HG03045 (cell line): ENCODE measurements around the gene CDK8.

Experiments
- ATAC-seq: cut with Tn5 transposase; IDR thresholded peaks from one replicate; pipeline ENCODE4 v1.9.1; 2021; ENCODE audit warnings: mild to moderate bottlenecking, moderate library complexity; ENCODE audit not compliant: unreplicated experiment

The CDK8 gene

GRCh38 chr13:26253787-26254582 is at the start of gene CDK8:
CDK8 (plus strand) TSS chr13:26254129; CDS start chr13:26254642, 513 bp downstream.
- ATAC-seq = peak; percentile 90

DNA sequence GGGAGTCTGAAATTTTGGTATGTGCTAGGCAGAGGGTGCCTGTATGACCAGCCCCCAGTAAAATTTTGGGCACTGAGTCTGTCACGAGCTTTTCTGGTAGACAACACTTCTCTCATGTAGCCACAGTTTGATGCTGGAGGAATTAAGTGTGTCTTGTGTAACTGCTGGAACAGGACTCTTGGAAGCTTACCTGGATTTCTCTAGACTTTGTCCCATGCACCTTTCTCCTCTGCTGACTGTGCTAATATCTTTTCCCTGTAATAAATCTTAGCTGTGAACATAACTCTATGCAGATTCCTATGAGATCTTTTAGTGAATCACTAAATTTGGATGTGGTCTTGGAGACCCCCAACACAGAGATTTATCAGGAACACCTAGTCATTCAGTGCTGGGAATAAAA is 45.6 kb upstream of the CDK8 start:
- no peak for ATAC-seq

- ATAC-seq = no peak
Measured at GRCh38 chr13:26213345-26213744, 40.6 kb upstream of the CDK8 start.

DNA sequence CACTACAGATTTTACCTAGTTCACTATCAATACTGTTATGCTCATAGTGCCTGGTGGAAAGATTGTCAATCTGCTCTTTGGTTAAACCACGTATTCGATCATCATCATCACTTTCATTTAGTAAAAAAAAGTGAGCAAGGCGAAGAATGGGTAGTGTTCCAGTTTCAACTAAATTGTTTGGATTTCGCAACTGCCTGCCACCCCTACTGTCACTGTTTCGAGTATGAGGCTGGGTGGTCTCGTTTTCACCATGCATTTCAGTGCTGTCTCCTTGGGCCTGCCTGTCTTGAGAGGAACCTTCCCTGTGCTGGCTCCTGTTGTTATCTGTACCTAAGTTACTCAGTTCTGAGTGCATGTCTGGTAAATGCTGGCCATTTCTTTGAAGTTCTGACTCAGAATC is 39.9 kb upstream of the CDK8 start:
- ATAC-seq = no peak

DNA sequence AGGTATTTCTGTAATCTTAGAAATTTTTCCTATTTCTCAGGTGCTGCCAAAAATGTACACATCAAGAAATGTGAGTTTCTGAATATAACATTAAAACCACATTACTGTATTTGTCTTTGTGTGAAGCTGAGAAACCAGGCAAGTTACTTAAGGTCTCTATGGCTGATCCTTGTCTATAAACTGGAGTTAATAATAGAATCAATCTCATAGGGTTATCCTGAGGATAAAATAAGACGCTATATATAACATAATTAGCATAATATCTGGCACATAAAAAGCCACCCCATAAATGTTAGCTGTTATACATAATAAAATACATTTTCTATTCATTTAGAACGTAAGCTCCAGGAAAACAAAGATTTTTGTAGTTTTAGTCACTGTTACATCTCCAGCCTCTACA is 37.9 kb upstream of the CDK8 start:
- no peak for ATAC-seq

DNA sequence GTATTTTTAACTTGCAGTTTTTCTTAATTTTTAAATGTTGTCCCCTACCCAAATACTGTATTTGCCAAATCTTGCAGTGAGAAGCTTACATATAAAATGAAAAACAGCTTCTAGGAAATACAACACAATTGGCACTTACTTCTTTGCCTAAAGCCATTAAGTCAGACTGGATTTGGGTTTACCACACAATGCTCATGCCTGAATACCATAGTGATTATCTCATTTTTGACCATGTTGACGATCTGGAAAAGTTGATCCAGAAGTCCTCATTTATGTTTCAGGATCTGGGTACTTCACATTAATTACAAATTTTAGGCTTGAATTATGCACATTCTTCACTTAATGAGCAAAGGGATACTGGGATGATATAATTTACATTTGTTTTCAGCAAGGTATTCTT is 34.2 kb upstream of the CDK8 start:
- ATAC-seq = no peak

GRCh38 chr13:26220575-26220974 is 33.4 kb upstream of the CDK8 start:
- no peak for ATAC-seq

GRCh38 chr13:26221399-26221720 is 32.6 kb upstream of the CDK8 start:
- ATAC-seq = peak; percentile 31

DNA sequence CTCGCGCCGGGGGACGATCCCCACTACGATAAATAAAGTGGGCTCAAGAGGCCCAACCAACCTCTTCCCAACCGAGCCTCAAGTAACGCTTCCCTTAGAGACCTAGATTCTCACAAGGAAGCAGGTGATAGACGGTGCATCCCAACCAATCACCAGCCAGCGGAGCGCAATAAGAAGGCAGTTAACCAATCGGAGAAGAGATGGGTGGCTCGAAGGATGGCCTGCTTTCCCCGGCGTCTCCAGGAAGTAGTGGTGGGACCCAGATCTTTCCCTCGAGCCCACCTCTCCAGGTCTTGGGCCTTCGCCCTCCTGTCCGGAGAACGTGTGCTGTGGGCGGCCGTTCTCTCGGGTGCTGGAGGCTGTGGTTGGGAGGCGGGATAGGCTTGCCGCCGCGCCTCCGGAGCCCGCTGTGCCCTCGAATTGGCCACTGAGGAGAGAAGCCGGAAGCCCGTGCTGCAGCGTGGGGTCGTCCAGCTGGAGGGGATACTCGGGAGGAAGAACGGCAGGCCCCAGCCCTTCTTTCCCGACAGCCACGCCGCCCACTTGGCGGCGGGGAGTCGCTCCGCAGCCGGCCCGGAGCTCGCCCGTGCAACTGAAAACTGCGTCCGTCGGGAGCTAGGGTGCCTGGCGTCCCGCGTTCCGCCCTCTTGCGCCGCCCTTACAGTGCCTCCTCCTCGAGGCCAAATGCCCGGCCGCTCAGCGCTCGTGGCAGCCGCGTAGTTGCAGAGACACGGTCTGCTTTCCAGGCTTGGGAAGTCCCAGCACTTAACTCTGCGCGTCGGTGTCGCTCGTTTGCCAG is 32.0 kb upstream of the CDK8 start, which contains the start of gene RNF6:
Gene RNF6 (minus strand): TSS at position 594 of the 799 bp plus-strand sequence. CDS start 2,665 bp downstream, outside the sequence.
- peak; percentile 97 for ATAC-seq

- ATAC-seq = peak; percentile 39
Measured at GRCh38 chr13:26222520-26223046, 31.3 kb upstream of the CDK8 start.

- ATAC-seq = no peak
Measured at GRCh38 chr13:26225896-26226617, 27.9 kb upstream of the CDK8 start.

GRCh38 chr13:26227166-26227971 is 26.6 kb upstream of the CDK8 start:
- no peak for ATAC-seq

- no peak for ATAC-seq
Measured at GRCh38 chr13:26228096-26228495, 25.8 kb upstream of the CDK8 start.

DNA sequence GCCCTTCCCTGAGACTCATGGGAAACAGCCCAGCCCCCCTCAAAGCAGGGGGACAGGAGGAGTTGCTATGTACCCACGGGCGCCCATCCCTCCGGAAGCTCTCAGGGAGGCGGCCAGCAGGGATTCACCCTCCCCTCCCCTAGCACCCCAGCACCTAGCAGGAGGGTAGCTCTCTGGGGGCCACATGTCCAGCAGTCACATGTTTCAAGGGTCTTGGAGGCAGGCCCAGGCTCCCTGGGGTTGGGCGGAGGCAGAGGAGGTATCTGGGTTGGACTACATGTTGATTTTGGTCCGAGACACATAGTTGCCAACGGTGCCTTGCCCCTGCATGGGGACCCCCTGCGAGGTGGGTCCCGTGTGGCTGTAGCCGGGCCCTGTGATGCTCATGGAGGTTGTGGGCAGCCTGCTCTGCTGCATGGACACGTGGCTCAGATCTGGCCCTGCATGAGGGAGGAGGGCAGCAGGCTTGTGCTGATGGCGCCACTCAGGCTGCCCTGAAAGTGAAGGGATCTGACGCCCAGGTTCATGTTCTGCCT is 24.8 kb upstream of the CDK8 start:
- ATAC-seq = no peak

- no peak for ATAC-seq
Measured at GRCh38 chr13:26230703-26231102, 23.2 kb upstream of the CDK8 start.

- no peak for ATAC-seq
Measured at GRCh38 chr13:26236296-26236695, 17.6 kb upstream of the CDK8 start.

DNA sequence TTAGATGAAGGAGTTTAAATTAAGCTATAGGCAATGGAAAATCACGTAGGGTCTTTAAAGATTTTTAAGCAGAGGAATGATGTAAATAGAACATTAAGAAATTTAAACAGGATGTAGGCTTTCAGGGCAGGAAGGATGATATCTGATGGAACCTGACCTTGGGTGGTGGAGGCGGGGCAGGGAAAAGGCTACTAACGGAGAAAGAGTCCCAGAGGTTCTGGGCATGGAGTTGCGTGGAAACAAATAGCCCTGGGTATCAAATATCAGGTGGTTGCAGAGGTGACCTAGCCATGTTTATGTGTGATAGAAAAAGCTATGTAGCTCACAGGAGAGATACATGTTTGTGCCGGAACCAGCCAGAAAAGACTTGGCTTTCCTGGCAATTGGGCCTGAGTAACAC is 7.8 kb upstream of the CDK8 start:
- no peak for ATAC-seq

DNA sequence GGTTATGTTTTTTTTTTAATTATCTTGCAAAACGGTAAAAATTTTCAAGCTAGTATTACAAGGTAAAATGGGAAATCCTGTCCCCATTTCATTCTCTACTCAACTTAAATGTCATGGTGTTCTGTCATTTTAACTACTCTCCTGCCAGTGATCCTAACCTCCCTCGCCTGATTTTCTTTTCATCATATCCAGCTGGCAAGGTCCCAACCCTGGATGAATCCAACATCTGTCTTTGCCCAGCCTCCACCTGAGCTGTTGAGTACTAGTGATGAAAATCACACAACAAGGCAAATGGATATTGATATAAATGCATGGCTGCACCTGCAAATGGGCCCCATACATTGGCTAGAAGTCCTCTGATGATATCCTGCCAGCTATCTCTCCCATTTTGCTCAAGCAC is 6.9 kb upstream of the CDK8 start:
- no peak for ATAC-seq

GRCh38 chr13:26247608-26248007 is 6.3 kb upstream of the CDK8 start:
- no peak for ATAC-seq

DNA sequence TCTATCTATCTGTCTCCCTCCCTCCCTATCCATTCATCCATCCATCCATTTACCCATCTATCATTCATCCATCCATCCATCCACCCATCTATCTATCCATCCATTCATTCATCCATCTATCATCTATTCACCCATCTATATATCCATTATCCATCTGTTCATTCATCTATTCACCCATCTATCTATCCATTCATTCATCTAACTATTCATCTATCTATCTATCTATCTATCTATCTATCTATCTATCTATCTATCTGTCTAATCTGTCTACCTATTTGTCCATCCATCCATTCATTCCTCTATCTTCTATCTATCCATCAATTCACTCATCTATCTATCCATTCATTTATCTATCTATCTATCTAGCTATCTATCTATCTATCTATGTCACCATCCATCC is 4.4 kb upstream of the CDK8 start:
- no peak for ATAC-seq
